ENCODE results near the gene ADAMTS2.
"Not testable (repeated sequence)": the region's sequence is repeated elsewhere in the genome, so short reads cannot be mapped to it uniquely, and the experiment has no call there.

Gene ADAMTS2

DNA sequence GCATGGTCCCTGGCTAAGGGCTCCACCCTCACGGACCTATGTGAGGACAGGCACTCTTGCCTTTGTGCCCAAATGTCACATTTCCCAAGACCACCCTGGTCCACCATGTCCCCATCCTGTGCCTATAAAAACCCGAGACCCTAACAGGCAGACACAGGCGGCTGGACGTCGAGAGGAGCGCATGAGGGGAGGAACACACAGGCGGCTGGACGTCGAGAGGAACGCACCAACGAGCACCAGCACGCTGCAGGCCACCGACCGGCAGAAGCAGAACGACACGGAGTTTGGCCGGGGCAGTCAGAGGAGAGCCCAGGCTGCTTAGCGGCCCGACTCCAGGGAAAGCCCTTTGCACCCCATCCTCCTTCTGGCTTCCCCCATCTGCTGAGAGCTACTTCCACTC is 119.9 kb downstream of the ADAMTS2 start:
- no peak for DNase-seq

GRCh38 chr5:179224741-179225140 is 120.5 kb downstream of the ADAMTS2 start:
- no peak for DNase-seq

GRCh38 chr5:179223961-179224360 is 121.3 kb downstream of the ADAMTS2 start:
- no peak for DNase-seq

DNA sequence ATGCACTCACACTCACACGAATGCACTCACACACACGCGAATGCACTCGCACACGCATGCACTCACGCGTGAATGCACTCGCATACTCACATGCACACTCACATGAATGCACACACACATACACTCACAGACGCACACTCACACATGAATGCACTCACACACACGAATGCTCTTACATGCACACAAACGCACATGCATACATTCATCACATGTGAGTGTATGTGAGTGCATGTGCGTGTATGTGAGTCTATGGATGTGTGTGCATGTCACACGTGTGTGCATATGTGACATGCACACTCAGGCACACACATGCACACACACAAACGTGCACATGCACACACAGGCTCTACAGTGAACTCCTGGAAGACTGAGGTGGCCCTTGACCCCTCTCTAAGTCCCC is 121.7 kb downstream of the ADAMTS2 start:
- DNase-seq: no peak

DNA sequence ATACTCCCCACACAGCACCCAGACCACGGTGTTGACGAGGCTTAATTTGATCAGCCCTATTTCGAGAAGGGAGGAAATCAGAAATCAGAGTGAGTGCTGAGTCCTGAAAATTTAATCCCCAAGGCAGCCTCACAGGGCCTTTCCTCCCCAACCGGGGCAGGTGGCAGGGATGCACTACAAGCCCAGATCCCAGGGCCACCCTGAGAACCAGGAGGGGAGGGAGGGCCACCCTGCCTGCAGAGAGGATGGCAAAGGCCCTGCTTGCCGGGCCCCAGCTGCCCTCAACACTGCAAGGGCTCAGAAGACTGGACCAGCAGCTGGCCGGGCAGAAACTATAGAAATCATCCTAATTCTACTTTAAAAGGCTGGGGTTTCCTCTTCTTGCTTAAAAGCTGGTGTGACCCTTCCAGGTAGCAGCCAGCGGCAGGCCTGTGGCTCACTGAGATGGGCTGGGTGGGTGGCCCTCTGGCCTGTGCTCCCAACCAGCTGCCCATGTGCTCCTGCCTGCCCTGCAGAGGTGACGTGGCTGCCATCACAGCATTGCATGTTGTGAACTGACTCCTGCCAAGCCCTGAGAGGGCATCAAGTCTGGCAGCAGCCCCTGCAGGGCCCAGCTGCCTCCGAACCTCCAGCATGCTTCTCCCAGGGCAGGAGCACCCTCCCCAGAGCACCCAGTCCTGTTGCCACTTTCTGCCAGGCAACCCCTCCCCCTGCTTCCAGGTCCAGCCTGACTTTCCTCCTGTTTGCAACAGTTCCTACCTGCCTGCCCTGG is 122.8 kb downstream of the ADAMTS2 start:
- no peak for DNase-seq

DNA sequence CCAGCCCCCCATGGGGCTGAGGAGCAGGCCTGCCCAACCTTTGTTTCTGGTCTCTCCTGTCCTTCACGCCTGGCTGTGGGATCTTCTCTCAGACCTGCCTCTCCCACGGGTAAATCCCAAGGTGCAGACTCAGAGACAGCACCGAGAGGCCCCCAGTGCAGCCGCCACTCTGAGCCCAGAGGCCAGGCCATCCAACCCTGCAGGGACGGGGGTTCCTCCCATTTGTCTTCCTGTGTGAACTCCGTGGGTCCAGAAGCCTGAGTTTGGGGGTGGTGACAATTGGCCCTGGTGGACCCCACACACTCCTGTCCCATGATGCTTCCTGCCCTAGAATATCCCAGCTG is 123.4 kb downstream of the ADAMTS2 start:
- DNase-seq: no peak

GRCh38 chr5:179221196-179221876 is 123.9 kb downstream of the ADAMTS2 start:
- no peak for DNase-seq

GRCh38 chr5:179220716-179221115 is 124.5 kb downstream of the ADAMTS2 start:
- no peak for DNase-seq

GRCh38 chr5:179219661-179220620 is 125.3 kb downstream of the ADAMTS2 start:
- no peak for DNase-seq

DNA sequence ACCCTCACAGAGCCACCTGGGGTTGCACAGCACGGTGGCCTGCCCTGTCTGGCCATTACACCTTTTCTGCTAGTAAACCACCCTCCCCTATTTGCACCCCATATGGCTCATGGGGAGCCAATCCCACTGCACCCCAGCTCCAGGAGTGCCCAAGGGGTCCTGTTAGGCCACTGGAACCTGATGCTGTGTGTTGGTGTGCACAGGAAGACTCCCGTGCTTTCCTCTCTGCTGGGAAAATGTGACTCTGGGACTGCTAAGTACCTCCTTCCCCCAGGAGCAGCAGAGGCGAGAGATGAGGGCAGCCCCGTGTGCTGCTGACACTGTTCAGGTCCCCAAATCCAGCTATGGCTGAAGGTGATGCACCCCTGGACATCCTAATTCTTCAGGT is 126.3 kb downstream of the ADAMTS2 start:
- no peak for DNase-seq

GRCh38 chr5:179217956-179218942 is 127.0 kb downstream of the ADAMTS2 start:
- DNase-seq: no peak

DNA sequence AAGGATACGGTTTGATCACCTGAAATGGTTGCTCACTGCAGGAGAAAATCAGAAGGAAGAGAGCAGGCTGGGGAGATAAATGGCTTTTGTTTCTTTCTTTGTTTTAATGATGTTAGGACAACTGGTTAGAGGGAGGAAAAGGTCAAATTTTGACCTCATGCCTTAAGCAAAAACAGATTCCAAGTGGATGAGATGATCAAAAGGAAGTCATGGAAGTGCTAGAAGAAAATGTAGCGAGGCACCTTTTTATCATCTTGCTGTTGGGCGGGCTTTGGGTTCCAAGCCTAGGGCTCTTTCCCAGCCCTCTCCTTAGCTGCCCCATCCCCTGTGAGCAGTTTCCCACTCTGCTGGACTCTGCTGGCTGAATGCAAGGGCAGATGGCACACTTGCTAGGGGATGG is 127.9 kb downstream of the ADAMTS2 start:
- no peak for DNase-seq

- DNase-seq: not testable (repeated sequence)
Measured at GRCh38 chr5:179216381-179216780, 128.9 kb downstream of the ADAMTS2 start.

DNA sequence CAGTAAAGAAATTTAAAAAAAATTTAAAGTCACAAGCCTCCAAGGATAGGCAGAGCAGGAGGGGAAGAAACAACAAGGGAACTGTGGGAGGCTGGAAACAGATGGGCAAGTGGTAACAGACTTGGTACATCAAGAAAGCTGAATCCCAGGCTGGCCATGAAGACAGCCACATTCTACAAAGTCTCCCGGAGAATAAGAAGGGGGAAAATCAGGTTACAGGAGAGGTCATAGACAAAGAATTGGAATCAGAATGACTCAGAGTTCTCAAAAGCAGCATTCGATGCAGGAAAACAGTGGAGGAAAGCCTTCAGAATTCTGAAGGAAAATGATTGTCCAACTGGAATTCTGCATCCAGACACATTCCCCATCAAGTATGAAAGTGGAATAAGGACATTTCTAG is 129.7 kb downstream of the ADAMTS2 start:
- DNase-seq: no peak

GRCh38 chr5:179214678-179215077 is 130.6 kb downstream of the ADAMTS2 start:
- DNase-seq: no peak

DNA sequence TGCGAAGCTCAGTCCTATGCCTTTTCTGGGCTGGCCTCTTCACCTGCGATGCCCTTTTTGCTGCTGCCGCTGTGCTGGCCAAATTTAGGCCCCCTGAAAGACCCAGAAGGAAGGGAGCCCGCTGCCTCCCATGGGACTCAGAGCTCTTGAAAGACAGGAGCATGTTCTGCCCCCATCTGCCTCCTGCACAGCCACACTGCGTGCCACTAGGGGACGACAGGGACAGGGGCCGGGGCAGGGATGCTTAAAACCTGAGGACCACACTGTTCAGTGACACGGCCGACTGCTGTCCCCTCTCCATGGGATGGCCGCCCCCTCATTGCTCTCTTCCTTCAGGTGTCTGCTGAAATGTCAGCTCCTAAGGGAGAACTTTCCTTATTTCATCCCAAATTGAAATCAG is 132.4 kb downstream of the ADAMTS2 start:
- DNase-seq: no peak

DNA sequence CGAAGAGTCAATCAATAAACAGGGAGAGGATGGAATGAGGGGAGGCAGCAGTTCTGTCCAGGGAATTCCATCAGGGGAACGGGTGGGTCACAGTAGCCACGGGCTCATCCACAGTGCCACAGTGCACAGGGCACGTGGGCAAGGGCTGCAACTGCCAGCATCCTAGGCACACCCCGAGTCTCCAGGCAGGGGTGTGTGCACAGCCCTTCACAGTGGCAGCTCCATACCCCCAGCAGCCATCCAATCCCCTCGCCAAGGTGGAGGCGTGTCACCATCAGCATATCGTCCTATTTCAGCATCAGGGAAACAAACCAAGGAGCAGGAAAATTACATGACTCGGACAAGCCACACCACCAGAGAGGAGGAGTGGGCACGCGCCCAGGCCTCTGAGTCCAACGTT is 133.6 kb downstream of the ADAMTS2 start:
- DNase-seq: no peak

DNA sequence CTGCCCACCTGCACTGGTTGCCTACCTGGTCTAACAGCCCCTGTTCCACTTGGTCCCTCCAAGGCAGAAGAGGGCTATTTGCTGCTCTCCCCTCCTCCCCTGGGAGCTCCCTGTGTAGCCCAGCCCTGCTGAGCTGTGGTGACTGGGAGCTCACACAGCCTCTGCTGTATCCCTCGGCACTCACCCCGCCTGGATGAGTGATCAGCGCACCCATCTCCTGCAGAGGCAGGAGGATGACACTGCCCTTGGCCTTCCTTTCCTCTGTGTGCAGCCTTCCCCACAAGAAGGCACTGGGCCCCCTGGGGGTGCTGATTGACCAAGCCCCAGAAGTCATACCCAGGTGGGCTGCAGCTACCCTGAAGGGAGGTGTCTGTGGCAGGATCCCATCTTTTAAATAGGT is 134.2 kb downstream of the ADAMTS2 start:
- no peak for DNase-seq

DNA sequence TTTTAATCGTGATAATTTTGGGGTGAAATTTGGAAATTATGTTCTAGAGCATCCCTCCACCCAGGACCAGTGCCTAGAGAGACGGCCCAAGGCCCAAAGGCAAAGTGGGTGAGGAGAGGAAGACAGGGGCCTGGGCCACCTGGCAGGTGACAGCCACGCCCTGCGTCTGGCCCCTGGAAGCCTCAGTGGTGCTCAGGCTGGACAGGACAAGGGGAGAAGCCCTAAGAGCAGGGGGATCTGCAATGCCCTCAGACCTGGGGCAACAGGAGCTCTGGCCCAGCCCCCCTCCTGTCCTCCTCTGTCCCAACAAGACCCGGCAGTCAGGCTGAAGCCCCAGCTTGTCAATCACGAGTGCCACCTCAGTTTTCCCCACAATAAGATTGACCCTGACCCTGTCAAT is 134.8 kb downstream of the ADAMTS2 start:
- DNase-seq: no peak

DNA sequence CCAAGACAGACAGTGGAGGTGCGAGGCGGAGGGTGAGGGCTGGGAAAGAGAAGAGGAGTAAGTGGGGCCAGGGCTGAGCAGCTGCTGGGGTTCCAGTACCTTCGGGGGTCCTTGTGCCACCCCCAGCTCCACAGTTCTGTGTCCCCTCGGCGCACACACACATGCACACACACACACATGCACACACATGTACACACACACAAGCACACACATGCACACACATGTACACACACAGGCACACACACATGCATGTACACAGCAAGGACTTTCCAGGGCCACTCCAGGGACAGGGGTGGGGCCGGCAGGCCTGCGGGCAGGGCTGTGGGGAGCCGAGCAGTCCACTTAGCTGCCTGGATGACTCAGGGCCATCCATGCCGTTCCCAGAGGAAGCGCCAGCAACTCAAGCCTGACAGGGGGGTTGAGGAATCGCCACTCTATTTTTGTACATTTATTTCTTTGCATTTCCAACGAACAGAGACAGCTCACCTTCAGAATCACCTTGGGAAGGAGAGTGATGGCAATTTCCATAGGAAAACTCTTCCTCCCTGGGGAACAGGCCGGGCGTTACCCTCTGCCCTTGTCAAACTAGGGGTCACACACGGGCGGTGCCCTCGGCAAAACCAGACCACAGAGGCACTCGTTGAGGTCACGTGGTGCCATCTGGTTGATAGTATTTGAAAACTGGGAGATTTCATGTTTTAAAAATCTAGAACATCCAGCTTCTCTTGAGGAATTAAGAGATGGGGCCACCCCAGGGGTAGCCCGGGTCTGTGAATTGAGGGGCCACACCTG is 135.7 kb downstream of the ADAMTS2 start:
- no peak for DNase-seq

DNA sequence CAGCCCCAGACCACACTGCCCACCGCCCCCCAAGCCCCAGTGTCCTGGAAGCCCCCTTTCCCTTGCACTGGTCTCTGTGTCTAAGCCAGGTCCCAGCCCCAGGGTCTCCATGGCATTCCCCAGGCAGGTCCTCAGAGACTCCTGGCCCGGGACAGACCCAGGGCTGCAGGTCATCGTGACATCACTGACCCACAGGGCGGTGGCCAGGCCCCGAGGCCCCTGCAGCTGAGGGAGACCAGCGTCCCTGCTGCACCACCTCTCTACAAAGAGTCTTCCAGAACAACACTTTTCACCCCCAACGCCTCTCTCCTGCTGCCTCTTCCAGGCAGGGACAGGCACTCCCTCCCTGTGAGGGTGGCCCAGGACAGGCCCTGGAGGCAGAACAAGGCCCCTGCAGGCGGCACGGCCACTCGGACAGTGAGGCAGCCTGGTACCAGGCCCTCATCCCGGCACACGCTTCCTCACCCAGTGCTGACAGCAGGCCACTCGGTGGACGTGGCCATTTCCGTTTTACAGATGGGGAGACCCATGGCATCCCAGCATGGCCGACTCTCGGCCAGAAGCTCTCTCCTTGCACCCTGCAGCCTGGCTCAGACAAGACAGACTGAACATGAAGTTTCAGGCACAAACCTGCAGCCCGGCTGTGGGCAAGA is 136.4 kb downstream of the ADAMTS2 start:
- DNase-seq: no peak

Data from KG1 (cell line).